Muscle of back (tissue), 11 donors: Measurements from ENCODE around the gene CYB561A3. TPM values are rescaled to one million over a fixed set of nuclear protein-coding genes. Genes with fewer than 3 reads are reported as not detected.

Experiments used
- DNase-seq, 3 donors: peaks; one replicate each; pipeline versions ENCODE4 v3.0.0 to v3.0.0-alpha.2; 2013
- polyA plus RNA-seq, 10 donors: library from polyadenylated mRNA; unstranded; fragments of 120-200 nt; gene quantifications; one replicate each; pipeline ENCODE4 v1.2.1, GENCODE V29; 2013; ENCODE audit not compliant: insufficient read length in 10 of 10

CYB561A3 gene
- polyA plus RNA-seq, 10 donors = 13.6 to 20.0 (median 16.3) TPM

- DNase-seq = no peak
These were observed 8.8 kb upstream of the CYB561A3 start for GRCh38 chr11:61370349-61371005.

DNA sequence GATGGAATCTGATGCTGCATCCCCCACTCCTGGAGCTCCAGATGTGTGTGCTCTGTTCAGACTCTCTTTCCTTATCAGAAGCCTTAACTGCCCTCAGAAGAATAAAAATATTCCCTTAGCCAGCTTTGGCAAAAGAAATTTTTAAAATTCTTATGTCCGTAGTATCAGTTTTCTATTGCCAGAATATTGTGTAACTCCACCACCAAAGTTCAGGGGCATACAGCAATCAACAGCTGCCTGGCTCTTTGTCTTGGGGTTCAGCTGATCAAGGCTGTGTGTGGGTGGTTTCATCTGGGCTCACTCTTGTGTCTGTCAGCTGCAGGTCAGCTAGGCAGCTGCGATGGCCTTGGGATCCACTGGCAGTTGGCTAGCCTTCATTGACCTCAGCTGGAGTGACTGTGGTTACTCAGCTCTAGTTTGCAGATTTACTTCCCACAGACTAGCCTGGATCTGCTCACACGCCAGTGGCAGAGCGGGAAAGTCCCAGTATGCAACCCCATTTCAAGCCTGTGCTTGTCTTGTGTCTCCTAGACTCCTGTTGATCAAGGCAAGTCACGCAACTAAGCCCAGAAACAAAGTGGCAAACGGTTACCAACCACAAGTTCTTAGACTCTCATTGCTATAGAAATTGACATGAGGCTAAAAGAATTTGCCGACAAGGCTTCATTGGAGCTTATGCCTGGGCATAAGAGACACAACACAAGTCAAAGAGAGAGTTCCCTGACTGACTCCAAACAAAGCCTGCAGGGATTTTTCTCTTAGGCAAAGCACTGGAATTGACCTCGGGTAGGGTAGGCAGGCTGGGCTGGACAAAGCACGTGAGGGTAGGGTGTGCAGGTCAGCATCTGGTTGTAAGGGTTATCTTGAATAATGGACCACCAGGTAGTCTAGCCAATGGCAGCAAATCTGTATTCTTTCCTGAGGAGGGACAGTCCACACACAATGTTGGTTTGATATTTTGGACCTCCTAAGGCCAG, 8.0 kb upstream of the CYB561A3 start:
- no peak for DNase-seq

DNA sequence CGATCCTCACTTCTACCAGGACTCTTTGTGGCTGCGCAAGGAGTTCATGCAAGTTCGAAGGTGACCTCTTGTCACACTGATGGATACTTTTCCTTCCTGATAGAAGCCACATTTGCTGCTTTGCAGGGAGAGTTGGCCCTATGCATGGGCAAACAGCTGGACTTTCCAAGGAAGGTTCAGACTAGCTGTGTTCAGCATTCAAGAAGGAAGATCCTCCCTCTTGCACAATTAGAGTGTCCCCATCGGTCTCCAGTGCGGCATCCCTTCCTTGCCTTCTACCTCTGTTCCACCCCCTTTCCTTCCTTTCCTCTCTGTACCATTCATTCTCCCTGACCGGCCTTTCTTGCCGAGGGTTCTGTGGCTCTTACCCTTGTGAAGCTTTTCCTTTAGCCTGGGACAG, 7.0 kb upstream of the CYB561A3 start:
- no peak for DNase-seq

DNA sequence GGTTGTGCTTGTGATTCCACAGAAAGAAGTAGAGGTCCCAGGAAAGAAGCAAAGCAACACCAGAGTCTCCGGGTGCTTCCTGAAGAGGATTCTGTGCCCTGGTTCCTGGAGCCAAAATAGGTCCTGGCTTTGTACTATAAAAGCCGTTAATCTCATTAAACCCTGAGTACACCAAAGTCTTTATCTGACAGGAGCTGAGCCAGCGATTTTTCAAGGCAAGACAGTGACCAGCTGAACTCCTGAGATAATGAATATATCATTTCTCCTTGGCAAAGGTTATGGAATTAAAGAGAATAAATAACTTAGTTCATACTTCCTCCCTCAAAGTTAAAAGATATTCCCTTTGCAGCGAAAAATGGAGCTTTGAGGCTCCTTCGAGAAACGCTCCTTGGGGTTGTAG, 5.7 kb upstream of the CYB561A3 start:
- DNase-seq = no peak

GRCh38 chr11:61364012-61364675, 2.5 kb upstream of the CYB561A3 start:
- DNase-seq = no peak

GRCh38 chr11:61362542-61362875, 827 bp upstream of the CYB561A3 start:
- DNase-seq = peak in 1 of 3 donors; percentile 14

DNA sequence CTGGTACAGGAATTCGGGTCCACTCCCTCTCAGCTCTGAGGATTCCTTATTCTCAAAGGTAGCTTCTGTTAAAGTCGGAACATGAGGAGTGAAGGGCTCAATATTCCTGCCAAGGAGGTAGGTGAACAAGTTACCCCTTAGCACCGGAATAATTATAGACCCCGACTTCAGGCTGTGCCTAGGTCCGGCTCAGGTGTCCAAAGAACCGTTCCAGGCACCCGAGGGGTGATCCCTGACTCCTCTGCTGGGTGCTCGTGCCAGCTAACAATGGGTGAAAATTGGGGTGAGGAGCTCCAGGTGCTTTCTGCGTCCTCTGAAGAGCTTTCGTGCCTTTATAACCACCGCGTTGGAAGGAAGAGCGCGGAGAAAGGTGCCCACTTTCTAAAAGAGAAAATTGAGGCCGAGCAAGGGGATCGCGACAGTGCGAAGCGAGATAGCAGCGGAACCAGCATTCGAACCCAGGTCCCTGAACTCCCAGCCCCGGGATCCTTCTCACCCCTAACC, 393 bp downstream of the CYB561A3 start:
- DNase-seq = peak in 1 of 3 donors; percentile 16

DNA sequence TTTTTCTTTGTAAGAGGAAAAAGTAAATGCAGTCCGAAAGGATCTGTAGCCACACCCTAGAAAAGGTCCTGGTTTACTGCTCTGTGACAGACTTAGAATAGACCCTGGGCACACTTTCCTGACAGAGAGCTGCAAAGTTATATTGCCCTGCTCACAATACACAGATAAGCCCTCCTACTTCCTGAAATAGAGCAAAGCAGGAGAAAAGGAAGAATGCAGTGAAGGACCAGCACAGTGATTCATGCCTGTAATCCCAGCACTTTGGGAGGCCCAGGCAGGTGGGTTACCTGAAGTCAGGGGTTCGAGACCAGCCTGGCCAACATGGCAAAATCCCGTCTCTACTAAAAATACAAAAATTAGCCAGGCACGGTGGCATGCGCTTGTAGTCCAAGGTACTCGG, 2.2 kb downstream of the CYB561A3 start:
- DNase-seq = no peak

DNA sequence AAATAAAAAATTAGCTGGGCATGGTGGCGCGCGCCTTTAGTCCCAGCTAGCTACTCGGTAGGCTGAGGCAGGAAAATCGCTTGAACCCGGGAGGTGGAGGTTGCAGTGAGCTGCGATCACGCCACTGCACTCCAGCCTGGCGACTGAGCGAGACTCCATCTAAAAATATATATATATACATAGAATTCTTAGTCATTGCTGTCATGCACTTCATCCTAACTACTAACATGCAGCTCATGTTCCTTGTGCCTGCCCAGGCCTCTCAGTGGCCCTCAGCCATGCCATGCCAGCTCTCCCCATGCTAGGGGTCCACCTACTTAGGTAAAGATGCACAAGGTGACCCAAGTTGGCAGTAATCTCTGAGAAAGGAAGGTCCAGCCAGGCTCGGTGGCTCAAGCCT, 3.1 kb downstream of the CYB561A3 start:
- no peak for DNase-seq

- DNase-seq = no peak
These were observed 3.8 kb downstream of the CYB561A3 start for GRCh38 chr11:61357894-61358239.

GRCh38 chr11:61357233-61357893, 4.3 kb downstream of the CYB561A3 start:
- DNase-seq = no peak

- DNase-seq = no peak
These were observed 5.0 kb downstream of the CYB561A3 start for GRCh38 chr11:61356706-61357105.

DNA sequence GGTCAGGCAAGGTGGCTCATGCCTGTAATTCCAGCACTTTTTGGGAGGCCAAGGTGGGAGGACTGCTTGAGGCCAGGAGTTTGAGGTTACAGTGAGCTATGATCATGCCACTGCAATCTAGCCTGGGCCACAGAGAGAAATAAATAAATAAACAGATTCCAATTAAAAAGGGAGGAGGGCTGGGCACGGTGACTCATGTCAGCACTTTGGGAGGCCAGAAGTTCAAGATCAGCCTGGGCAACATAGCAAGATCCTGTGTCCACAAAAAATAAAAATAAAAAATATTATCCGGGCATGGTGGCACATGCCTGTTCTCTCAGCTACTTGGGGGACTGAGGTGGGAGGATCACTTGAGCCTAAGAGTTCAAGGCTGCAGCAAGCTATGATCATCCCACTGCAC, 7.5 kb downstream of the CYB561A3 start:
- no peak for DNase-seq

GRCh38 chr11:61353131-61354067, 8.3 kb downstream of the CYB561A3 start:
- DNase-seq = no peak

GRCh38 chr11:61352038-61352437, 9.6 kb downstream of the CYB561A3 start:
- no peak for DNase-seq

DNA sequence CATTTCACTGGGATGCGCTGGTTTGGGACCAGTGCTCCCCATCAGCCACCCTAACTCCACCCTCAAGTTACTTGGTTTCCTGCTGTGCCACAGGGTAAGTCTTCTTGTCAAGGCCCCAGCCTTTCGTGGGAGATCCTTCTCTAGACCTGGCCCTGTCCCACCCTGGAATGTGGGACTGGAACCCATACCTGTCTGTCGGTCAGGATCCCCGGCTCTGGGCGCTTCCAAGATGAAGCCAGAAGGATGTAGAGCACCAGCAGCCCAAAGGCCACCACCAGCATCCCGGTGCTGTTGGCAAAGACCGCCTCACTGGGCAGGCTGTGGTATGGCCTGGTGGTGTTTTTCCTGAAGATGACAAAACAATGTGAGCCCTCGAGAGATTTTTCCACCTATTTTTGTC, 10.9 kb downstream of the CYB561A3 start:
- DNase-seq = no peak

GRCh38 chr11:61350336-61350735, 11.3 kb downstream of the CYB561A3 start:
- no peak for DNase-seq

GRCh38 chr11:61349916-61350315, 11.8 kb downstream of the CYB561A3 start:
- DNase-seq = no peak

GRCh38 chr11:61349189-61349751, 12.4 kb downstream of the CYB561A3 start:
- DNase-seq = no peak

DNA sequence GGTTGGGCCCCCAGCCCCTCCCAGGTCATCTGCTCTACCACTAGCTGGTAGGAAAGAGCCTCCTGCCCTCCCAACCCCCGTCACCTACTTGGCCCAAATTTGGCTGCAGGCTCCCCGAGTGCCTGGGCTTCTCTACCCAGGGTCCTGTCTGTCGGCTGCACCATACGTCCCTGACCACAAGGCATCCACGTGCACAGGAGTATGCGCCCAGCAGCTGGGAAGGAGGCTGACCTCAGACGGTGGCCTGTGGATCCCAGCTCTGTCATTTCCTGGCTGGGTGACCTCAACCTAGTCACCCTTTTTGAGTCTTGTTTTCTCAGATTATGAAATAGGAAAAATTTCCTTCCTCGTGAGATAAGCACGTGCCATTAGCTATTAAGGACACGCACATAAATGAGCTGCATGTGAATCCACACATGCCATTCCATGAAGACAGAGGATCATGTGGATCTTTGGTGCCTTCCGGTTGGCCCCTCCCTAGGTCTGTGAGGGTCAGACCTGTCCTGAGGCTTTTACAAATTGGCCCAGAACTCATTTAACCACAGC, 13.7 kb downstream of the CYB561A3 start:
- peak in 1 of 3 donors; percentile 15 for DNase-seq
